B cell (primary cell): Measurements from ENCODE around the gene KLRB1.
"Not testable (repeated sequence)": the region's sequence is repeated elsewhere in the genome, so short reads cannot be mapped to it uniquely, and the experiment has no call there.

Experiments
- EZH2 ChIP-seq: IDR thresholded peaks from 2 replicates; pipeline ENCODE4 v1.6.1; 2012; ENCODE audit warnings: borderline replicate concordance, low read depth, mild to moderate bottlenecking, moderate library complexity, low read length; ENCODE audit not compliant: insufficient read depth, poor library complexity, severe bottlenecking
- TF ChIP-seq, protein P1 (sequence below): fragments of 200-600 bp; IDR thresholded peaks from one replicate; pipeline ENCODE4 v1.8.0; 2022; ENCODE audit warnings: antibody characterized with exemption, mild to moderate bottlenecking

DNA sequence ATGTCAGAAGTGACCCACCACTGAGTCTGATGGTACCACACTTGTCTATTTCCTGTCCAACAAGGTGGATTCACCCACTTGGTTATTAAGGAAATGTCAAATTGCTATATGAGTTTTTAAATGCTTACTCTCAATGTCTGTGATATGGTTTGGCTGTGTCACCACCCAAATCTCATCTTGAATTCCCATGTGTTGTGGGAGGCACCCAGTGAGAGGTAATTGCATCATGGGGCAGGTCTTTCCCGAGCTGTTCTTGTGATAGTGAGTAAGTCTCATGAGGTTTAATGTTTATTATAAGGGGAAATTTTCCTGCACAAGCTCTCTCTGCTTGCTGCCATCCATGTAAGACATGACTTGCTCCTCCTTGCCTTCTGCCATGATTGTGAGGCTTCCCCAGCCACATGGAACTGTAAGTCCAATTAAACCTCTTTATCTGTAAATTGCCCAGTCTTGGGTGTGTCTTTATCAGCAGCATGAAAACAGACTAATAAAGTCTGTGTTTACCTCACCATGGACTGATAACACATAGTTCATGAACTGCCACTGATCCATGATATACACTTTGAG lies 37.4 kb upstream of the KLRB1 start:
- TF ChIP-seq, protein P1, sequence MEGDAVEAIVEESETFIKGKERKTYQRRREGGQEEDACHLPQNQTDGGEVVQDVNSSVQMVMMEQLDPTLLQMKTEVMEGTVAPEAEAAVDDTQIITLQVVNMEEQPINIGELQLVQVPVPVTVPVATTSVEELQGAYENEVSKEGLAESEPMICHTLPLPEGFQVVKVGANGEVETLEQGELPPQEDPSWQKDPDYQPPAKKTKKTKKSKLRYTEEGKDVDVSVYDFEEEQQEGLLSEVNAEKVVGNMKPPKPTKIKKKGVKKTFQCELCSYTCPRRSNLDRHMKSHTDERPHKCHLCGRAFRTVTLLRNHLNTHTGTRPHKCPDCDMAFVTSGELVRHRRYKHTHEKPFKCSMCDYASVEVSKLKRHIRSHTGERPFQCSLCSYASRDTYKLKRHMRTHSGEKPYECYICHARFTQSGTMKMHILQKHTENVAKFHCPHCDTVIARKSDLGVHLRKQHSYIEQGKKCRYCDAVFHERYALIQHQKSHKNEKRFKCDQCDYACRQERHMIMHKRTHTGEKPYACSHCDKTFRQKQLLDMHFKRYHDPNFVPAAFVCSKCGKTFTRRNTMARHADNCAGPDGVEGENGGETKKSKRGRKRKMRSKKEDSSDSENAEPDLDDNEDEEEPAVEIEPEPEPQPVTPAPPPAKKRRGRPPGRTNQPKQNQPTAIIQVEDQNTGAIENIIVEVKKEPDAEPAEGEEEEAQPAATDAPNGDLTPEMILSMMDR, result not testable (repeated sequence)
- TF ChIP-seq EZH2, result not testable (repeated sequence)
